Measurements from ENCODE around the gene ULK2.

ULK2 gene

GRCh38 chr17:19755821-19756510 lies 111.8 kb downstream of the ULK2 start:
- no peak overlapping the region for H3K4me3 ChIP-seq (replicated peaks in 1 of 2; ENCODE audit: low read depth in 2 of 2, low read length in 2 of 2)
- TF ChIP-seq CTCF (IDR thresholded peaks at IDR 0.05; ENCODE audit: low read depth, low read length) = no peak
- no peak for DNase-seq (ENCODE audit: low read depth in 2 of 2)

- no peak for DNase-seq (ENCODE audit: low read depth in 2 of 2)
- no peak for TF ChIP-seq CTCF (IDR thresholded peaks at IDR 0.05; ENCODE audit: low read depth, low read length)
These were observed 112.3 kb downstream of the ULK2 start for GRCh38 chr17:19755392-19755791.

GRCh38 chr17:19753661-19754463 lies 113.9 kb downstream of the ULK2 start:
- no peak for TF ChIP-seq CTCF (IDR thresholded peaks at IDR 0.05; ENCODE audit: low read depth, low read length)
- H3K4me3 ChIP-seq (replicated peaks in 1 of 2; ENCODE audit: low read depth in 2 of 2, low read length in 2 of 2) = no peak overlapping the region
- DNase-seq (ENCODE audit: low read depth in 2 of 2) = no peak

More at GRCh38 chr17:19755392-19755791, 112.3 kb downstream of the ULK2 start:
- no peak overlapping the region for H3K4me3 ChIP-seq (replicated peaks in 1 of 2; ENCODE audit: low read depth in 2 of 2, low read length in 2 of 2)

- no peak for TF ChIP-seq CTCF (IDR thresholded peaks at IDR 0.05; ENCODE audit: low read depth, low read length)
- no peak overlapping the region for H3K4me3 ChIP-seq (replicated peaks in 1 of 2; ENCODE audit: low read depth in 2 of 2, low read length in 2 of 2)
- peak; percentile 77 to 82 for DNase-seq (ENCODE audit: low read depth in 2 of 2)
These were observed 114.7 kb downstream of the ULK2 start for GRCh38 chr17:19753051-19753509.

GRCh38 chr17:19752216-19753050 lies 115.3 kb downstream of the ULK2 start:
- DNase-seq (ENCODE audit: low read depth in 2 of 2) = no peak
- no peak overlapping the region for H3K4me3 ChIP-seq (replicated peaks in 1 of 2; ENCODE audit: low read depth in 2 of 2, low read length in 2 of 2)
- no peak for TF ChIP-seq CTCF (IDR thresholded peaks at IDR 0.05; ENCODE audit: low read depth, low read length)

GRCh38 chr17:19750835-19751234 lies 116.9 kb downstream of the ULK2 start:
- H3K4me3 ChIP-seq (replicated peaks in 1 of 2; ENCODE audit: low read depth in 2 of 2, low read length in 2 of 2) = no peak overlapping the region
- TF ChIP-seq CTCF (IDR thresholded peaks at IDR 0.05; ENCODE audit: low read depth, low read length) = no peak
- no peak for DNase-seq (ENCODE audit: low read depth in 2 of 2)

Data from cardiac fibroblast (primary cell).